HepG2 (cell line): Measurements from ENCODE around the gene TTLL1. TPM values are rescaled to one million over a fixed set of nuclear protein-coding genes. Genes with fewer than 3 reads are reported as not detected.
A peak's percentile ranks its signal among the peaks of the same experiment; 100 is the strongest.

Source experiments
- CCDC6 ChIP-seq: sonication (generic); formaldehyde crosslinking; IDR thresholded peaks from 2 replicates; pipeline ENCODE4 v1.8.1; 2022; ENCODE audit warnings: mild to moderate bottlenecking, missing genetic modification reagents, moderate library complexity
- DMAP1 ChIP-seq: IDR thresholded peaks from 2 replicates; pipeline ENCODE4 v1.6.1; 2016
- HIVEP1 ChIP-seq: sonication (generic); formaldehyde crosslinking; IDR thresholded peaks from 2 replicates; pipeline ENCODE4 v1.4.0; 2020; ENCODE audit warnings: mild to moderate bottlenecking, missing genetic modification reagents
- KIAA2018 ChIP-seq: sonication (generic); formaldehyde crosslinking; IDR thresholded peaks from 2 replicates; pipeline ENCODE4 v1.5.0; 2020; ENCODE audit warnings: mild to moderate bottlenecking, missing genetic modification reagents, borderline replicate concordance
- KLF15 ChIP-seq: sonication (generic); formaldehyde crosslinking; IDR thresholded peaks from 2 replicates; pipeline ENCODE4 v1.8.1; 2023; ENCODE audit warnings: borderline replicate concordance, mild to moderate bottlenecking, inconsistent platforms, missing genetic modification reagents, mixed read lengths
- REPIN1 ChIP-seq: sonication (generic); formaldehyde crosslinking; IDR thresholded peaks from 2 replicates; pipeline ENCODE4 v1.8.0; 2022; ENCODE audit warnings: missing genetic modification reagents, low read depth, mild to moderate bottlenecking, borderline replicate concordance
- SIN3A ChIP-seq: IDR thresholded peaks from 2 replicates; pipeline ENCODE4 v1.6.1; 2011; ENCODE audit warnings: low read depth, mild to moderate bottlenecking, control low read depth, low read length, borderline replicate concordance
- SOX13 ChIP-seq, 3 experiments: fragments of 450-650 bp in 1 of 3; sonication (generic) in 1 of 3; formaldehyde crosslinking in 1 of 3; IDR thresholded peaks in 2 of 3; conservative IDR thresholded peaks in 1 of 3; 2 replicates each; pipeline versions ENCODE4 v1.5.0 to v1.6.1; 2016 to 2020; ENCODE audit warnings: antibody characterized with exemption in 1 of 3, mild to moderate bottlenecking in 1 of 3, missing compliant biosample characterization in 1 of 3, missing genetic modification reagents in 1 of 3, moderate library complexity in 1 of 3
- TEAD2 ChIP-seq: sonication (generic); formaldehyde crosslinking; IDR thresholded peaks from 2 replicates; pipeline ENCODE4 v1.9.0; 2021; ENCODE audit warnings: missing genetic modification reagents
- ZBTB46 ChIP-seq: sonication (generic); formaldehyde crosslinking; IDR thresholded peaks from 2 replicates; pipeline ENCODE4 v1.4.0; 2020; ENCODE audit warnings: mild to moderate bottlenecking, missing genetic modification reagents, borderline replicate concordance
- ZFP1 ChIP-seq: IDR thresholded peaks from 2 replicates; pipeline ENCODE4 v1.6.1; 2016
- ZFX ChIP-seq: sonication (generic); formaldehyde crosslinking; IDR thresholded peaks from 2 replicates; pipeline ENCODE4 v1.4.0; 2020; ENCODE audit warnings: mild to moderate bottlenecking, low read depth, missing genetic modification reagents, moderate library complexity
- ZMYM4 ChIP-seq: sonication (generic); formaldehyde crosslinking; IDR thresholded peaks from 2 replicates; pipeline ENCODE4 v1.8.1; 2023; ENCODE audit warnings: mild to moderate bottlenecking, missing genetic modification reagents
- ZNF337 ChIP-seq: sonication (generic); formaldehyde crosslinking; IDR thresholded peaks from 2 replicates; pipeline ENCODE4 v1.5.1; 2020; ENCODE audit warnings: missing genetic modification reagents, low read depth, mild to moderate bottlenecking, borderline replicate concordance
- ZNF431 ChIP-seq: sonication (generic); formaldehyde crosslinking; IDR thresholded peaks from 2 replicates; pipeline ENCODE4 v1.9.0; 2022; ENCODE audit warnings: missing genetic modification reagents, low read depth, mild to moderate bottlenecking, borderline replicate concordance
- ZNF432 ChIP-seq: sonication (generic); formaldehyde crosslinking; IDR thresholded peaks from 2 replicates; pipeline ENCODE4 v1.5.0; 2020; ENCODE audit warnings: missing genetic modification reagents, mild to moderate bottlenecking, borderline replicate concordance
- ZNF691 ChIP-seq: sonication (generic); formaldehyde crosslinking; IDR thresholded peaks from 2 replicates; pipeline ENCODE4 v1.4.0; 2020; ENCODE audit warnings: missing genetic modification reagents, low read depth, mild to moderate bottlenecking, borderline replicate concordance
- ZNF790 ChIP-seq: sonication (generic); formaldehyde crosslinking; IDR thresholded peaks from 2 replicates; pipeline ENCODE4 v1.8.0; 2022; ENCODE audit warnings: missing genetic modification reagents, mild to moderate bottlenecking, borderline replicate concordance
- polyA plus RNA-seq, 8 experiments: library from polyadenylated mRNA; depleted of rRNA in 3 of 8; stranded (reverse) in 7 of 8; unstranded in 1 of 8; fragments of >200 nt; fragmentation: Illumina TruSeq in 4 of 8; extraction: Trizol in 4 of 8; gene quantifications; 2 replicates each; pipeline versions ENCODE4 v1.2.1 to v1.2.3, GENCODE V29; 2011 to 2016; ENCODE audit warnings: low read depth in 4 of 8, missing spikeins in 1 of 8, mixed read lengths in 1 of 8; ENCODE audit not compliant: insufficient read depth in 1 of 8
- total RNA-seq, 5 experiments: library from RNA; depleted of rRNA; stranded (reverse); fragments of >200 nt; fragmentation: Illumina TruSeq; extraction: Trizol; gene quantifications; 2 replicates each; pipeline ENCODE4 v1.2.3, GENCODE V29; 2016; ENCODE audit warnings: low read depth in 1 of 5

The TTLL1 gene
- total and polyA plus RNA-seq, 2 of the 13 experiments (the other 11 are each of a cell fraction or from before 2014, with no cell fraction given), result 1.6 to 5.3 TPM

GRCh38 chr22:42994917-42995562, 94.2 kb downstream of the TTLL1 start (continued):
- TF ChIP-seq KIAA2018 (CRISPR knock-in tag), result no peak
- TF ChIP-seq ZFP1, result no peak
- no peak for TF ChIP-seq ZNF431 (CRISPR knock-in tag)
- TF ChIP-seq SIN3A, result peak; percentile 30; the same call in 1 of the 2 replicates
- TF ChIP-seq CCDC6, result peak; percentile 74; the same call in 1 of the 2 replicates
- peak; percentile 43; the same call in 1 of the 2 replicates for TF ChIP-seq ZNF691
- peak; percentile 46; the same call in 1 of the 2 replicates for TF ChIP-seq SOX13 (IDR thresholded peaks at IDR 0.05)
- peak in 1 of 2 experiments; percentile 80; a peak in 2 of 4 replicates for TF ChIP-seq SOX13 (CRISPR knock-in tag; conservative IDR thresholded peaks at IDR 0.05 in 1 of 2, IDR thresholded peaks at IDR 0.05 in 1 of 2)
- TF ChIP-seq ZMYM4 (CRISPR knock-in tag), result peak; percentile 42; the same call in 1 of the 2 replicates
- TF ChIP-seq DMAP1 (CRISPR knock-in tag), result no peak
- no peak for TF ChIP-seq ZNF790 (CRISPR knock-in tag)
- no peak; the same call in 1 of the 2 replicates for TF ChIP-seq REPIN1 (CRISPR knock-in tag)
- TF ChIP-seq ZFX (CRISPR knock-in tag), result peak; percentile 35
- peak; percentile 77 for TF ChIP-seq HIVEP1 (CRISPR knock-in tag)
- TF ChIP-seq TEAD2 (CRISPR knock-in tag), result no peak
- TF ChIP-seq ZNF337, result 0 out of 2 replicates have a peak, but pooled peaks have one; percentile 26
- no peak for TF ChIP-seq ZNF432 (CRISPR knock-in tag)
- no peak for TF ChIP-seq KLF15
- TF ChIP-seq ZBTB46, result no peak
